GM19452 (cell line): ENCODE measurements around the gene FSIP1.

Source experiments
- ATAC-seq: cut with Tn5 transposase; IDR thresholded peaks from one replicate; pipeline ENCODE4 v1.9.1; 2021; ENCODE audit not compliant: unreplicated experiment

FSIP1 gene

GRCh38 chr15:39690881-39691634 lies 91.6 kb downstream of the FSIP1 start:
- ATAC-seq, result no peak

- no peak for ATAC-seq
Measured at GRCh38 chr15:39687965-39688364, 94.7 kb downstream of the FSIP1 start.

GRCh38 chr15:39685999-39686613 lies 96.5 kb downstream of the FSIP1 start:
- no peak for ATAC-seq

GRCh38 chr15:39685367-39685766 lies 97.3 kb downstream of the FSIP1 start:
- no peak for ATAC-seq

- ATAC-seq, result no peak
Measured at GRCh38 chr15:39684233-39684632, 98.4 kb downstream of the FSIP1 start.

- no peak for ATAC-seq
Measured at GRCh38 chr15:39682366-39682765, 100.3 kb downstream of the FSIP1 start.

GRCh38 chr15:39680868-39681267 lies 101.8 kb downstream of the FSIP1 start:
- ATAC-seq, result no peak

- ATAC-seq, result no peak
Measured at GRCh38 chr15:39672666-39673065, 110.0 kb downstream of the FSIP1 start.

GRCh38 chr15:39672184-39672583 lies 110.5 kb downstream of the FSIP1 start:
- ATAC-seq, result no peak

GRCh38 chr15:39670687-39671086 lies 112.0 kb downstream of the FSIP1 start:
- ATAC-seq, result no peak

GRCh38 chr15:39669661-39670060 lies 113.0 kb downstream of the FSIP1 start:
- no peak for ATAC-seq

- no peak for ATAC-seq
Measured at GRCh38 chr15:39669241-39669640, 113.4 kb downstream of the FSIP1 start.

GRCh38 chr15:39668457-39668856 lies 114.2 kb downstream of the FSIP1 start:
- no peak for ATAC-seq

- no peak for ATAC-seq
Measured at GRCh38 chr15:39667382-39668127, 115.1 kb downstream of the FSIP1 start.

GRCh38 chr15:39666677-39667076 lies 116.0 kb downstream of the FSIP1 start:
- no peak for ATAC-seq

GRCh38 chr15:39665629-39666250 lies 116.9 kb downstream of the FSIP1 start:
- ATAC-seq, result no peak

GRCh38 chr15:39663704-39664250 lies 118.9 kb downstream of the FSIP1 start:
- ATAC-seq, result no peak

- ATAC-seq, result no peak
Measured at GRCh38 chr15:39661776-39662175, 120.9 kb downstream of the FSIP1 start.

GRCh38 chr15:39658740-39659139 lies 123.9 kb downstream of the FSIP1 start:
- ATAC-seq, result no peak

- no peak for ATAC-seq
Measured at GRCh38 chr15:39657668-39658067, 125.0 kb downstream of the FSIP1 start.

- ATAC-seq, result no peak
Measured at GRCh38 chr15:39657181-39657580, 125.5 kb downstream of the FSIP1 start.
